ENCODE data around the gene SP3.

Gene SP3

DNA sequence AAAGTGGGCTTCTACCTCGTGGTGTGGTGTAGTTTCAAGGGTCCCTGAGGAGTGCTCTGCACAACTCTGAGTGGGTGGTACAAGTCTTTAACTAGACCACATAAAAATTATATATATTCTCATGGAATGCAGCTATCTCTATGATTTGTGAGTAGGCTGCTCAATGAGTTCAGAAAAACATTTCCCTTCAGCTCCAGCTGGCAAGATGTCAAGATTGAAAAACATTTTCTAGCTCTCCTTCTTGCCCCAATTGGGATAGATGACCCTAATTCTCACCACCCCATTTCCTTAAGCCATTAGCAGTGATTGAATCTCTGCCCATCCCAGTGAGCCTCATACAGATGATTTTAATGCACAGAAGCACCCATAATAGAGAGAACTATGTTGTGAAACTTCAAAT lies 28.3 kb upstream of the SP3 start:
- DNase-seq, result no peak

DNA sequence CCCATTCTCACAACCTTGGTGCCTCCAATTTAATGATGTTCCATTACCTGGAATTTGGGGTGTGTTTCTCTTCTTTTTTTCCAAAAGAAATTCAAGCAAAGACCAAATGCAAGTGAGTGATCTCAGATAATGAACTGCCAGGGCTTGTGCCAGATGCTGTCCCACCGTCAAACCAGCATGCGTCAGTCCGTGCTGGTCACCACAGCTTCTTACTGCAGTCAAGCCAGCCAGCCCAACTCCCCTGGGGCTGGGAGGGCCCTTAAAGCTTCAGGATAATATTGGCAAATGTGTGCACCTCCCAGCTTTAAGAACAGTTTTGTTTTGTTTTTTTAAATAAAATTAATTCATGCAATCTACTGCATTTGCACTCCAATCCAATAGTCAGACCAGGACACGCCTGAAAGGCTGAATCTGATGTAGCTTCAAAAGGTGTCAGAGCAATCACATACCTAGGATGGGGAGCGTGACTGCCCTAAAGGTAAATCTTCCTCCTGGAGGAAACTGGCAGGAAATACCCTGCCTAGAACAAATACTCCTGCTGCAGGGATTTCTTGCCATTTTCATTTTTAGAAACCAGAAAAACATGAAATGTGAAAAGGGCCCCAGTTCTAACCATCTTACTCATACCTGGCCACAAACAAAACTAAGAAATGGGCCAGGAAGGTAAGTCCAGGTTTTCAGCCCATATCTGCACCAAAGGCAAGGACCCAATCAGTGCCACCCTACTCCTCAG lies 26.8 kb upstream of the SP3 start:
- DNase-seq, result no peak

DNA sequence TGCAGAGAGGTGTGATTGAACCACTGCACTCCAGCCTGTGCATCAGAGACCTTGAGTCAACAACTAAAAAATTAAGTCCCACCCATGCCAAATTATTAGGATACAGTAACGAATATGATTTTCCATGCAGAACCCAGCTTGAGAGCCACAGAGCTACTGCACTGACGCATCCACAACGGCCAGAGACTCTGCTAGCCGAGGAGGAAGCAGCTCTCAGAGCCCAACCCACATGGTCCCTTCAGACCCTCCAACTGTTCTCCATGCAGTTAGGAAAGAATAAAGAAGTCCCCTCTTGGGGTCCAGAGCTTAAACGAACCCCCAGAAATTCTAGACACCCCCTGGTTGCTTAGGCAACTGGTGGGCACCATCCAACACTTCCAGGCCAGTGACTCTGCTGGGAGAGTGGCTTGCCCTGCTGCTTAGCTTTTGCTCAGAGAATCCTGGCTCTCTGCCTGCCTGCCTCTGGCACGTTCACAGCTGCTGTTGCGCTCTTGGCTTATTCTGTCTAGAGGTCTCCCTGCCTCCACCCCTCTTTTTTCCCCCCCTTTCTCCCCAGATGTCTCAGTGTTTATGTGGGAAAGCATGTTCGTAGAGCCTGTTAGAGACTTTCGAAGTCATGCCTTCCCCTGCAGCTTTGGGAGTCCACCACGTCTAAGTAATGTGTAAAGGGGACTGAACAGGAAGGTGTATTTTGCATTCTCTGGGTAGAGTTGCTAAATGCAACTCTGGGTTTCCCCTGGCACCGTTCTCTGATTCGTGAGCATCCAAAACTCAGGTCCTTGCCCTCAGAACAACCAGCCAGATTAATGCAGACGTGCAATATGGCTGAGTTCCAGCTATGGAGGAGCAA lies 26.0 kb upstream of the SP3 start:
- DNase-seq, result no peak

DNA sequence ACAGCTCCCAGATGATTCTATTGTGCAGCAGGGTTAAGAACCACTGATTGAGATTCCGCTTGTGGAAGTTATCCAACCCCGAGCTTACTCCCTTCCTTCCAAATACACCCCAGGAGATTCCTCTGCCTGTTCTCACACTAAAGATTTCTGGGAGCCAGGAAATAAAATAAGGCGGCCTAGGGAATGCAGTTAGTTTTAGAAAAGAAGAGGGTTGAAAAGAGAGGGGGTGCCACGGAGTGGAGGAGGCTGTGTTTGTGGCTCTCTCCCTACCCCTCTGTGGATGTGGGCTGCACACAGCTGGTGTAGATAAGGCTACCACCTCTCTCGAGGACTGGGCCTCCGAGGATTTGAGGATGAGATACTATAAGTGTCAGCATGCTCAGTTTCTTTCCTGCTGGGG lies 25.1 kb upstream of the SP3 start:
- DNase-seq, result no peak

DNA sequence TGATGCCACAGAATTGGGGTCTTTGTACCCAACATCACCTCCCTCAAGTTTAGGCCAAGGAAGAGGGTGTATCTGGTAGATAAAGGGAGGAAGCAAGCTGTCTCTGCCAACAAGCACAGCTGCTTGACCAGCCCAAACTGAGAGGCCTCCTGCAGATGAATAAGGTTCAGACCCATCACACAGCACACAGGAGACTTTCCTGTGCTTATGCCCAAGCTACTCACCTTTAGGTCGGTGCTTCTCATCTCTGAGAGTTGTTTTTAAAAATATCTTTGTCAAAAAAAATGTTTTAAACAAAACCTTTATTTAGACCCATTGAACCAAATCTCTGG lies 24.7 kb upstream of the SP3 start:
- no peak for DNase-seq

DNA sequence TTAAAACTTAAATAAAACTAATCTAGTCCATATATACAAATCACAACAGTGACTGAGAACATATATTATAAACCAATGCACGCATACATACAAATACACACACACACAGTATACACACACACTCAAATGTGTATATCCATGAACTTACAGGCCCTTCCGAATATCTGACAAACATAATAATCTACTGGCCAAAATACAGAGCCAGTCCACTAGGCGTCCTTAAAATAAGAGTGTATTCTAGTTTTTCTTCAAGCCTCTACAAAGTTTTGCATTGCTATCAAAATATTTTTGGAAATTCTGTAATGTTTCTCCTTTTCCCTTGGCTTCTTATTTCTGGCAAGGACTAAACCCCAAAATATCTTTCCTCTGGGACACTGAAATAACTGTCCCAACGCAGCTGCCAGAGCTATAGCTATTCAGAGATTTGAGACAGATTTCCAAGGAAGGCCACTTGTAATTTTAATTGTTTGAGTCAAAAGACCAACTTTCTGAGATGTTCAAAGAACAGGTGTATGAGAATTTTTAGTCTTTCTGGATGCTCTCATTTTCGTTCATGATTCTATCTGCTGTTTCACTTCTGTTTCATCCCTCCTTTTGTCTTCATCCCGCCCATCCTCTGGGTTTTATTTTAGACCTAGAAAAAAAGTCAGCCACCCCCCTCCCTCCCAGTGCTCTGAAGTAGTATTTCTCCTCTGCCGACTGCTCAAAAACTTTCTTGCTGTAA lies 24.1 kb upstream of the SP3 start:
- no peak for DNase-seq

DNA sequence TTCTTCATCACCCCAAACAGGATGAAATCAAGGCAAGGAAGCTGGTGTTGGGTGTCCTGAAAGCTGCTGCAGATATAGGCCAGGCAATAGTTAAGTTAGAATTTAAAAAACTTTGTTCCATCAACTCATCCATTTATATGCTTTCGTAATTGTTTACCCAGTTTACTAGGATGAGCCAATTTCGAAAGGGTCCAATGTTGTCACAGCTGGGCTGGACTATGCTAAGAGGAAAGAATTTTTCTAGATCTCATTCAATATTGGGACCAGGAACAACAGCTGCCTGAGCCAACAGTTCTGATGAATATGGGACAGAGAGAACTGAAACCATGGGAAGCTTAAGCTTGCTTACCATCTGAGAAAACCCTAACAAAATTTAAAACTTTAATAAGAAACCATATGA lies 21.6 kb upstream of the SP3 start:
- DNase-seq, result no peak

DNA sequence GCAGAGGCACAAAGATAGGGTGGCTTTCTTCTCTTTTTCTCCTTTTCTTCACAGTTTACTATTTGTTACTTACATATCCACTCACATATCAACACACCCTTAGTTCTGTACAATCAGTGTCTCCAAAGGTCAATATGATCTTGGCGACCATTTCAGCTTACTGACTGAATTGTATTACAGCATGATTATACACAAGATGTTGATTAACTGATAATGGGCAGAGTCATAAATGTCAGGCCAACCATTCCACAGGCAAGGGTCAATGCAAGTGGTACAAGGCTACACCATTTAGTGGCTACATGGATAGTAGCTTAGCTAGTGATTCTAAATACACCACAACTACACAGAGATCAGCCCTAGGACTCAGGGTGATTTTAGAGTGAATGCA lies 20.4 kb upstream of the SP3 start:
- DNase-seq, result no peak

DNA sequence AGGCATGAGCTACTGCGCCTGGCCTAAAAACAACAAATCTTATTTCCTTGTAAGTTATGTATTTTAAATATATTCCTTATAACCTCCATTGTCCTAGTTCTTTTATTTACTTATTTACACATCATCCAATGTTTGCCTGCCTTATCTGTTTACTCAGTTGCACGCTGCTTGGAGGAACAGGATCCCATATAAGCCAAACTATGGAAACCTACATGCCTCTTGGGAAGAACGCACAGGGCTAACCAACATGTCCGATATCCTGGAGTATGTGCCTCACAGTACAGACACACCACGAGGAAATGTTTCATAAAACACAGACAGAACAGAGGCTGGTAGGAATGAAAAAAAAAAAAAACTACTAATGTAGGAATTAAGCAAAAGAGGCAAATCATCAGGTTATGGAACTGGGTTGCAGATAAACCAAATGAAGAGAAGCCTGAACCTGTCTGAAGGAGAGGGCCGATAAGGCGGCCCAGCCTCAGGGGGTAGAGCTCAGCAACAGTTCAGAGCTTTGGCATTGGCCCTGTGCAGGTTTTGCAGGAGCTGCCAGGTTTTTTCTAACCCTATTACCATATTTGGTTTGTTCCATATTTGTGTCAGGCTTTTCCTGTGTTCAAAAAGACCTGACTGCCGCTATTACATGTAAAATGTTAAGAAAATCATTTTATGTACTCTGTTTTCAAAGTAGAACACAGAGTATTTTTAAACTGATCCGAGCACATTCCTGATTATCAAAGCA lies 19.9 kb upstream of the SP3 start:
- no peak for DNase-seq

DNA sequence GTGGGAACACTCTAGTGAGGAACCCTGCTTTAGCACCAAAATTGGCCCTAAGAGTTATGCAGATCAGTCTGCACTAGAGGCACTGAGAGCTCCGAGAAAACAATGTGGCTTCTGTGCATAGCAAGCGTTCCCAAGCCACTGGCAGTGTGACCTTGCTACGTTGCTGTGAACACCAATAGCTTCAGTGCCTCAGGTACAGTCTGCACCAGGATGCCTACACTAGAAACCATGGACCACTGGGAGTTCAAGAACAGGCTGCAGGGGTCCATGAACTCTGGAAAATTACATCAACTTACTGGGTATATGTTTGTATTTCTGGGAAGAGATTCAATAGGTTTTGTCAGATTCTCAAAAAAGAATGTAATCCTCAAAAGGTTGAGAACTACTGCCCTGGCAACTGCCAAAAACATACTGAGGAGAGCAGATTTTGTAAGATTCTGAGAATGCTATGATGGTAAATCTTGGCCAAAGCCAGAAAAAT lies 18.3 kb upstream of the SP3 start:
- DNase-seq, result no peak

DNA sequence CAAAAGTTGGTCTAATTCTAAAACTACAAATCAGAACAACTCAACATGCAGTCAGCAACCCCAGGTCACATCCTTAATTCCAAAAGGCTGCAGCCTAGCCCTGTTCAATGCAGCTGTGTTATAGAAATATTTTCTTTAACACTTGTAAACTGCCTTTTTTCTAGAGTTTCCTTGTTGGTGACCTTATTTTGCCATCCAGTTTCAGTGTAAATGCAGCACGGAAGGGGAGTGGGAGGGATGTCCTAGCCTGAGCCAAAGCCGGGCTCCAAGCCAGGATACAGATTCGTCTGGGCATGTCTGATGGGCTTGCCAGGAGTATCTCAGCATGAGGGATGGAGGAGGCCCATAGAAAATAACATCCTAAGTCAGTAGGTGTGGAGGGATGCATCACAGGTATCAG lies 17.7 kb upstream of the SP3 start:
- DNase-seq, result no peak

DNA sequence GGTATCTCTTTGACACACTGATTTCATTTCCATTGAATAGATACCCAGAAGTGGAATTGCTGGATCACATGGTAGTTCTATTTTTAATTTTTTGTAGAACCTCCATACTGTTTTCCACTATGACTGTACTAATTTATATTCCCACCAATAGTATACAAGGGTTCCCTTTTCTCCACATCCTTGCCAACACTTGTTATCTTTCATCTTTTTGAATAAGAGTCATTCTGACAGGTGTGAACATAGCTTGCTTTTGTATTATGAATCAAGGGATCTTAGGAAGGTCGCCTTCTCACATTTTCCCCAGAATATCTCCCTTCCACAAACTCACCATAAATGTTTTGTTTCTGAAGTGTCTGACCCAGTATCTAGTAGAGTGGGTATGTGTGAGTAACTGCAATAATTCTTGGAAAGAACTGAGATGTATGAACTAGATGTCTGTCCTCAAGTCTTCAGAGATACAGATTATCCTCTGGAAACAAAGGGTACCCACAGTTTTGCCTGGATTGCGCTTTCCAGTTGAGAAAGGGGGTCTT lies 17.1 kb upstream of the SP3 start:
- DNase-seq, result no peak

DNA sequence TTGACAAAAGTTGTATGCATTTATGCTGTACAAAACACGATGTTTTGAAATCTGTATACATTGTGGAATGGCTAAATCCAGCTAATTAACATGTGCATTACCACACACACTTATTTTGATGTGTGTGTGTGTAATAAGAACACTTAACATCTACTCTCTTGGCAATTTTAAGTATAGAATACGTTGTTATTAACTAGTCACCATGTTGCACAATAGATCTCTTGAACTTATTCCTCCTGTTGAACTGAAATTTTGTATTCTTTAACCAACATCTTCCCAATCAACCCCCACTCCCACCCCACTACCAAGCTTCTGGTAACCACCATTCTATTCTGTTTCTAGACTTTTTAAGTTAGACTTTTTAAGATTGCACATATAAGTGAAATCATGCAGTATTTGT lies 16.3 kb upstream of the SP3 start:
- no peak for DNase-seq

DNA sequence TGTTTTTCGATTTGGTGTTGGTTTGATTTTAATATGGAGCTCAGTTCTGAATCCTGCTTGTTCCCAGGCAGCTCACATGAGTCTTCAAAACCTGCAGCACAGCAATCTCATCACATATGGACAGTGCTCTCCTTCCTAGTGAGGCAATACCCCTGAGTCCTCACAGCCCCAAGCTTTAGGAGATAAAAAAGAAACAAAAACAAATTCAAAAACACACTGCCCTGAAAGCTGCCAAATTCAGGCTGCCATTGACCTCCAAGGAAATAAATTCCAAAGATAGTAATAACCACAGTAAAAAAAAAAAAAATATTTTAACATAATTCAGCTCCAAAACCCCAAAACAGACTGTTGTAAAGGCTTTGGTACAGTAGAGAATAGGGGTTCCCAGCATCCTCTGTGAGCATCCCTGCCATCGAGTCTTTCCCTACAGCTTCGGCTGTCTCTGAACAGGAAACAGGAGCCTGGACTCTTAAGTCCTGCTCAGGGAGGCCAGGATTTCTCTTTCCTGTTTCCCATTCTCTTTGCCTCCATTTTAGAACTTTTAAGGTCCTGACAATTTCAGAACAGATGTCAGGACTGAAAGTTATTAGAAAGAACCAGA lies 14.7 kb upstream of the SP3 start:
- DNase-seq, result no peak

DNA sequence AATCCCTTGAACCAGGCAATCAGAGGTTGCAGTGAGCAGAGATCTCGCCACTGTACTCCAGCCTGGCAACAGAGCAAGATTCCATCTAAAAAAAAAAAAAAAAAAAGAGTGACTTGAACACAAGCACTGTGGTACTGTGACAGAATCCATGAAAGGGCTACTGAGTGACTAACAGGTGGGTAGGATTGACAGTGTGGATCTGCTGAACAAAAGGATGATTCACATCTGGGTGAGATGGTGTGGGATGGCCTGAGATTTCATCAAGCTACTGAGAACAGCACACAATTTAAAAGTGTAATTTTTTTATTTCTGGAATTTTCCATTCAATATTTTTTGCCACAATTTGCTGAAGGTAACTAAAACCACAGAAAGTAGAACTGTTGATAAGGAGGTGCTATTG lies 13.3 kb upstream of the SP3 start:
- no peak for DNase-seq

DNA sequence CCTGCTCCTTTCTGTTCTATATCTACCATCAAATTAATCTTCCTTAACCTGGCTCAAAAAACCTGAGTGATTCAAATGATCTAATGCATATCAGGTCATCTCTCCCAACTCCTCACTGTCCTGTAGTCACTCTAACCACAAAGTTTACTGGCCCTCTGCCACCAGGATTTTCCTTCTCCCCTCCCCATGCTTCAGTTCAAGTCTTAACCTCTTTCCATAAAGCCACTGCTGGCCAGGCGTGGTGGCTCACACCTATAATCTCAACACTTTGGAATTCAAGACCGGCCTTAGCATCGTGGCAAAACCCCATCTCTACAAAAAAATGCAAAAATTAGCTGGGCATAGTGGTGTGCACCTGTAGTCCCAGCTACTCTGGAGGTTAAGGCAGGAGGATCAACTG lies 7.5 kb upstream of the SP3 start:
- no peak for DNase-seq

DNA sequence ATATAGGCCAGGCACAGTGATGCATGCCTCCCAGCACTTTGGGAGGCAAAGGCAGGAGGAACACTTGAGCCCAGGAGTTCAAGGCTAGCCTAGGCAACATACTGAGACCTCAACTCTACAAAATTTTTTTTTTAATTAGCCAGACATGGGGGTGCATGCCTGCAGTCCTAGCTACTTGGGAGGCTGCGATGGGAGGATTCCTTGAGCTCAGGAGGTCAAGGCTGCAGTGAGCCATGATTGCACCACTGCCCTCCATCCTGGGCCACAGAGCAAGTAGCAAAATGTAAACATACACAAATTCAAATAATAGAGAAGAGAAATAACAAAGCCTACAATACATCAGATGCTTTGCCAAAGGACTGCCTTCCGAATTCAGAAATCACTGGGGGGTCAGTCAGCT lies 7.0 kb upstream of the SP3 start:
- no peak for DNase-seq

DNA sequence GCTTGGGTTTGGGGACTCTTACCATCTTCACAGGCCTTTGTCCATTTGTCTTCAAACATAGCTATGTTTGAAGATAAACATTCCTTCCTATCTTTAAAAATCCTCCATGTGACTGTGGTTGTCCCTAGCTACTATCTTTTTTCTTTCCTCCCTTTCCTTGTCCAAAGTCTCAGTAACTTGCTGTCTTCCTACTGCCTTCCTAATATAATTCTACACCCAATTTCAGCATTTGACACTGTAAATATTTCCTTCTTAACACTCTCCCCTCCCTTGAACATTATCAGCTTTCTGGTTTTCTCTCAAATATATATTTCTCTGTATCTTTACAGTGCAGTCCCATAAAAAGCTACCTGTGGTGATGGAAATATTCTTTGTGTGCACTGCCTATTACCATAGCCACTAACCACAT lies 5.3 kb upstream of the SP3 start:
- DNase-seq, result no peak

DNA sequence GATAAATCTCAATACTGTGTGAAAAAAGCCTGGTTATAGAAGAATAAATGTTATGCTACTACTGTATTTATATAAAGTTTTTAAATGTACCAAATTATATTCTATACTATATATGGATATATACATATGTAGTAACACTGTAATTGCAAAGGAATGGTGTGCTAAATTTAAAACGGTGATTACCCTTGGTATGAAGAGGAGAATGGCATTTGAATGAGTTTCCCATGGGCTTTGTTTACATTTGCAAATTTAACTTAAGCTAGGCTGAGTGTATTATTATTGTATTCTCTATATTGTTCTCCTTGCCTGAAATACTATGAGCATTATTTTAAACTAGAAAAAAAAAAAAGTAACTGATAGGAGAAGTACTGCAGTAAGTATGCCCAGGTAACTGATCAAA lies 4.7 kb upstream of the SP3 start:
- DNase-seq, result no peak

DNA sequence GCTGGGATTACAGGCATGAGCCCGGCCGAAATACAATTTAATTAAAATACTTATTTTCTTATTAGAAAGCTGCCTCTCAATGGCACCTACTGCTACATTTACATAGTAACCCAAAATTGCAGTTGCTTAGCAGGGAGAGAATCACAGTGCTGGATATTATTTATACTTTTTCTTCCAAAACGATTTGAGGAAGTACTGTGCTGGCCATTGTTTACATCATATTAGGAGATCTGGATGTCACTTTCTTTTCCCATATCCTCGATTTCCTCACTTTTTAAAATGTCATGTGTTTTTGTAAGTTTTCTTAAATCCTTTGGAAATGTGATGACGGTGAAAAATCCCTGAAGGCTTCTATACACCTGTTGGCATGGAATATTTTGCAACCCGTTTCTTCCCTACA lies 3.4 kb upstream of the SP3 start:
- no peak for DNase-seq

DNA sequence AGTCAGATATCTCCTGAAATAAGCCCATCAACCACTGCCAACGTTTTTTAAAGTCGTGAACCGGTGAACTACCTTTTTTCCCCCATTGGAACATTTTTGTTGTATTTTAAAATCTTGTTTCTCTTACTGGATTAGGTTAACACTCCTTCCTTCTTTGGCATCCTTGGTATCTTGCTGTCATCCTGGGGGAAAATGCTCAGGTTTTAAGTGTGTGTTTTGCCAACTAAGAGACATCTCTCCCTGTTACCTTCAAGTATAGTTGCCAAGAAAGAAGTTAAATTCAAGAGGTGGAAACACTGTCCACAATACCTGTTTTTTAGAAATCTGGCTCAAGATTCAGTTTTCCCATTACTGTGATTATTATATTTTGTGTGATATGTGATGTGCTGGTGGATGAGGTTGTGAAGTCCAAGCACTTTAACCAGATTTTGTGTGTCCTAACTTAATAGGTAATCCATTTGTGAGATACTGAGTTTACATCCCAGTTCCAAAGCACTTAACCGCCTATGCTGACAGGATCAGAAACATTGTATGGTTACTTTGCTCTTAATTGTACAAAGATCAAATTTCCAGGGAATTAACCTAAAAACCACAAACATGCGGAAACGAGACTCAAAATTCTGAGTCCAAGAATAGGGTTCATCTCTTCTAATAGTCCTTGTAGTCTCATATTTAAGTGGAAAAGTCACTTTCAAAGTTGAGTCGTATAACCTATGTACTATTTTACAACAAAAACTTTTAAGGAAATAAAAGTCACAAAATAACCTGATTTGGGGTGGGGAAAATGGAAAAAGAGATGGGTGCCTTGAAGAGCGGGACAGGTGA lies 1.3 kb upstream of the SP3 start:
- no peak for DNase-seq

Measured in activated naive CD4-positive, alpha-beta T cell treated with anti-CD3 and anti-CD28 coated beads, Interleukin-2, amount 50 U/mL, for 16 hours (primary cell).